ENCODE measurements around the gene SRSF3. TPM values are rescaled to one million over a fixed set of nuclear protein-coding genes. Genes with fewer than 3 reads are reported as not detected.

SRSF3 gene
- total RNA-seq, 1 experiment from 2014 or later: 954 TPM

GRCh38 chr6:36555750-36556252 is 38.4 kb upstream of the SRSF3 start:
- Histone ChIP-seq H3T11ph (ENCODE audit: low read length) (no peak overlapping the region), H3K56ac (ENCODE audit: insufficient read length, low read depth, low read length) (no peak overlapping the region), H2BK12ac (ENCODE audit: insufficient read length, low read depth, low read length) (no peak overlapping the region), H3K4me2 (ENCODE audit: insufficient read depth, insufficient read length, low read length) (no peak overlapping the region), H3K23me2 (ENCODE audit: insufficient read length, low read depth, low read length, poor library complexity, severe bottlenecking) (no peaks in the 10 kb centered on the region), H4K20me1 (ENCODE audit: control insufficient read depth, insufficient read depth, insufficient read length) (no peaks in the 10 kb centered on the region), H2AK5ac (ENCODE audit: insufficient read length, low read length) (no peak overlapping the region), H3K79me1 (ENCODE audit: insufficient read depth, low read depth, low read length, poor library complexity, severe bottlenecking) (no peaks in the 10 kb centered on the region), H2BK5ac (ENCODE audit: insufficient read length, low read length) (no peak overlapping the region), H2BK20ac (ENCODE audit: low read depth, low read length, poor library complexity, severe bottlenecking) (no peak overlapping the region), H3K79me2 (ENCODE audit: insufficient read depth, low read length) (no peaks in the 10 kb centered on the region), H3K4me1 (ENCODE audit: insufficient read depth, low read length) (no peaks in the 10 kb centered on the region), H3K27ac (ENCODE audit: insufficient read length, low read depth, low read length) (no peak overlapping the region), H3K18ac (ENCODE audit: insufficient read length, low read depth, low read length) (no peak overlapping the region), H4K5ac (ENCODE audit: insufficient read length, low read depth, low read length) (no peak overlapping the region), H4K8ac (replicated peaks; ENCODE audit: insufficient read length, low read depth, low read length) (no peak overlapping the region), H3K14ac (ENCODE audit: insufficient read depth, low read length) (no peak overlapping the region), H2AFZ (ENCODE audit: low read length) (no peak overlapping the region), H2BK15ac (ENCODE audit: low read depth, low read length) (no peak overlapping the region), H3K9ac (ENCODE audit: extremely low read depth, insufficient read length, low read length) (no peak overlapping the region), H2BK120ac (ENCODE audit: low read depth, low read length, poor library complexity, severe bottlenecking) (no peak overlapping the region), H4K91ac (ENCODE audit: insufficient read length, low read depth, low read length) (no peak overlapping the region), H3K23ac (ENCODE audit: insufficient read length, low read depth, low read length) (no peak overlapping the region), H3K9me3 (ENCODE audit: control insufficient read depth, low read depth, low read length) (no peaks in the 10 kb centered on the region), H3K4ac (ENCODE audit: low read depth, low read length) (no peak overlapping the region), H3K27me3 (ENCODE audit: insufficient read depth, low read length) (no peaks in the 10 kb centered on the region)
- Mint-ChIP-seq H3K36me3 (ENCODE audit: insufficient read depth in 1 of 3, low read depth in 3 of 3) (no peaks in the 10 kb centered on the region), H3K27me3 (ENCODE audit: low read depth) (peaks cover 4% of the 10 kb centered on the region; the same call in 1 of the 2 replicates), H3K4me1 (no peaks in the 10 kb centered on the region), H3K4me3 (no peak overlapping the region), H3K27ac (no peak overlapping the region), H3K9me3 (no peaks in the 10 kb centered on the region)
- WGBS (ENCODE audit: extremely low coverage, insufficient read length, low lambda C conversion rate): no CpG with 5 or more reads among the region's 1 CpG
- no peak for DNase-seq
- TF ChIP-seq CTCF (conservative IDR thresholded peaks at IDR 0.05): no peak
